Peyer's patch (tissue), 4 donors: ENCODE data around the gene FOXN4. TPM values are rescaled to one million over a fixed set of nuclear protein-coding genes. Genes with fewer than 3 reads are reported as not detected.

Source experiments
- DNase-seq, 3 donors: peaks; one replicate each; pipeline ENCODE4 v3.0.0-alpha.2; 2017 to 2019
- H3K27ac ChIP-seq, 4 donors: fragments of 200-600 bp; sonication (generic); one replicate each; pipeline ENCODE4 v1.5.1; 2016 to 2019
- H3K27me3 ChIP-seq, 2 donors: fragments of 200-600 bp; sonication (generic); one replicate each; pipeline ENCODE4 v1.5.1; 2019
- H3K36me3 ChIP-seq, 3 donors: fragments of 200-600 bp; sonication (generic); one replicate each; pipeline ENCODE4 v1.5.1; 2016 to 2019
- H3K4me1 ChIP-seq, 4 donors: fragments of 200-600 bp; sonication (generic); one replicate each; pipeline ENCODE4 v1.5.1; 2016 to 2019
- H3K4me3 ChIP-seq, 4 donors: fragments of 200-600 bp; sonication (generic); 1 replicate in 3 of 4; 2 replicates in 1 of 4; pipeline ENCODE4 v1.5.1; 2016 to 2019; ENCODE audit warnings: mild to moderate bottlenecking in 1 of 4
- H3K9me3 ChIP-seq, 4 donors: fragments of 200-600 bp; sonication (generic); one replicate each; pipeline ENCODE4 v1.5.1; 2016 to 2019; ENCODE audit warnings: mild to moderate bottlenecking in 1 of 4
- POLR2A ChIP-seq, 2 donors: fragments of 450-650 bp; IDR thresholded peaks; one replicate each; pipeline ENCODE4 v1.5.1; 2017; ENCODE audit warnings: antibody characterized with exemption in 2 of 2, mild to moderate bottlenecking in 2 of 2, moderate library complexity in 2 of 2
- total RNA-seq, 4 donors: library from RNA; depleted of rRNA; stranded (reverse); fragments of >200 nt; gene quantifications; one replicate each; pipeline ENCODE4 v1.1.0, GENCODE V29; 2016
- TF ChIP-seq, protein P1 (sequence below), 6 experiments: fragments of 450-650 bp in 4 of 6; fragments of 200-600 bp in 2 of 6; sonication (generic) in 1 of 6; IDR thresholded peaks; one replicate each; pipeline ENCODE4 v1.5.1; 2017 to 2019; ENCODE audit warnings: antibody characterized with exemption in 6 of 6, mild to moderate bottlenecking in 3 of 6, moderate library complexity in 1 of 6

Gene FOXN4
- total RNA-seq, 4 donors from 2014 or later, result not detected

DNA sequence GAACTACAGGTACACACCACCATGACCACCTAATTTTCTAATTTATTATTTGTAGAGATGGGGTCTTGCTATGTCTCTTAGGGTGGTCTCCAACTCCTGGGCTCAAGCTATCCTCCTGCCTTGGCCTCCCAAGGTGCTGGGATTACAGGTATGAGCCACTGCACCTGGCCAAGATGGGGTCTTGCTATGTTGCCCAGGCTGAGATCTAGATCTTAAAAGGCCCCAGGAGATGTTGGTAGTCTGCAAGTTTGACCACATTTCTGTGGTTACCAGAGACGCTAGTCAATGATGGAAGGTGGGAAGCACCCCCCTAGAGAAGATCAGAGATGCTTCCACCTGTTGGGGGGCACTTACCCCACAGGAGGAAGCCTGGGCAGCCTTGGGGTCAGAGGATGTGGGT lies 34.7 kb downstream of the FOXN4 start:
- no peaks in the 10 kb centered on the region for H3K9me3 ChIP-seq
- no peaks in the 10 kb centered on the region for H3K27me3 ChIP-seq
- H3K36me3 ChIP-seq, result no peaks in the 10 kb centered on the region
- peaks cover 0 to 10% (median 0%) of the 10 kb centered on the region in 4 donors for H3K4me1 ChIP-seq
- H3K27ac ChIP-seq, result no peak overlapping the region
- no peak for DNase-seq
- TF ChIP-seq, protein P1, sequence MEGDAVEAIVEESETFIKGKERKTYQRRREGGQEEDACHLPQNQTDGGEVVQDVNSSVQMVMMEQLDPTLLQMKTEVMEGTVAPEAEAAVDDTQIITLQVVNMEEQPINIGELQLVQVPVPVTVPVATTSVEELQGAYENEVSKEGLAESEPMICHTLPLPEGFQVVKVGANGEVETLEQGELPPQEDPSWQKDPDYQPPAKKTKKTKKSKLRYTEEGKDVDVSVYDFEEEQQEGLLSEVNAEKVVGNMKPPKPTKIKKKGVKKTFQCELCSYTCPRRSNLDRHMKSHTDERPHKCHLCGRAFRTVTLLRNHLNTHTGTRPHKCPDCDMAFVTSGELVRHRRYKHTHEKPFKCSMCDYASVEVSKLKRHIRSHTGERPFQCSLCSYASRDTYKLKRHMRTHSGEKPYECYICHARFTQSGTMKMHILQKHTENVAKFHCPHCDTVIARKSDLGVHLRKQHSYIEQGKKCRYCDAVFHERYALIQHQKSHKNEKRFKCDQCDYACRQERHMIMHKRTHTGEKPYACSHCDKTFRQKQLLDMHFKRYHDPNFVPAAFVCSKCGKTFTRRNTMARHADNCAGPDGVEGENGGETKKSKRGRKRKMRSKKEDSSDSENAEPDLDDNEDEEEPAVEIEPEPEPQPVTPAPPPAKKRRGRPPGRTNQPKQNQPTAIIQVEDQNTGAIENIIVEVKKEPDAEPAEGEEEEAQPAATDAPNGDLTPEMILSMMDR (IDR thresholded peaks at IDR 0.05), result no peak
- no peak for TF ChIP-seq POLR2A (IDR thresholded peaks at IDR 0.05)
- no peak overlapping the region for H3K4me3 ChIP-seq

DNA sequence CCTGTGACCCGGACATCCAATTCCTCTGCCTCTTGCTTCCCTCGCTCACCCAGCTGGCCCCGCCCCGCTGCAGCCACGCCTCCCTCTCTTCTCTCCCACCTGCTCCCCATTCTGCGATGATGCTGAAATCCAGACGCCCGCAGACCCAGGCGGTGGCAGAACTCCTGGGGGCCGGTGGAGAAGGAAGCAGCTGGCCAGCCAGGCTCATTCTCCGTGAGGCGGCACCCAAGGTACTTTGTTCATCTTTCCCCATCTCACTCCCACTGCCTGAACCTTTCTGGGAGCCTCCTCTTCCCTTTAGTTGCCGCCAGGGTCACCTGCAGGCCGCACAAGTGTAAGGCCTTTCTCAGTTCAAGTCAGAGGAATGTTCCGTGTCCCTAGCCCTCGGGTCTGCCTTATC lies 35.7 kb downstream of the FOXN4 start:
- H3K9me3 ChIP-seq, result no peaks in the 10 kb centered on the region
- no peak for DNase-seq
- peaks cover 0 to 2% (median 0%) of the 10 kb centered on the region in 3 donors for H3K36me3 ChIP-seq
- H3K4me3 ChIP-seq, result no peak overlapping the region
- H3K4me1 ChIP-seq, result peaks cover 0 to 3% (median 0%) of the 10 kb centered on the region in 4 donors
- no peaks in the 10 kb centered on the region for H3K27me3 ChIP-seq
- H3K27ac ChIP-seq, result no peak overlapping the region
- TF ChIP-seq, protein P1 (IDR thresholded peaks at IDR 0.05), result no peak
- TF ChIP-seq POLR2A (IDR thresholded peaks at IDR 0.05), result no peak

DNA sequence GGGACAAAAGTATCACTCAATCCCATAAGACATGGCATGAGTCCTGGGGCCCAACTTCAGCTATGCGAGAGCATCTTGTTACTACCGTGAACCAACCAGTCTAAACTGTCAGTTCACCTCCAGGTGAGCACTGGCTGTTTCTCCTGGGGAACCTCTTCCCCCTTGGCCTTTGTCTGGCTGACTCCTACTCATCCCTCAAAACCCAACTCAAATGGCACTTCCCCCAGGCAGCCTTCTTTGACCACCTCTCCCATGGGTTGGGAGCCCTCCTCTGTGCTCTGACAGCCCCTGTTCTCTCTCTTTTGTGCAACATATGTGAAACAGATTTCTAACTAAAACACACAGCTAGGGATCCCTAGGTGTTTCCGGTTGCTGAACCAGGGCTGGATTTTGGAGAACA lies 37.7 kb downstream of the FOXN4 start:
- Histone ChIP-seq H3K27me3 (no peaks in the 10 kb centered on the region), H3K9me3 (no peaks in the 10 kb centered on the region), H3K36me3 (peaks cover 0 to 21% (median 0%) of the 10 kb centered on the region in 3 donors), H3K4me1 (no peaks in the 10 kb centered on the region), H3K4me3 (no peak overlapping the region), H3K27ac (no peak overlapping the region)
- TF ChIP-seq POLR2A (IDR thresholded peaks at IDR 0.05), result no peak
- TF ChIP-seq, protein P1 (IDR thresholded peaks at IDR 0.05), result no peak
- DNase-seq, result no peak

GRCh38 chr12:109270494-109270893 lies 38.6 kb downstream of the FOXN4 start:
- Histone ChIP-seq H3K4me1 (no peaks in the 10 kb centered on the region), H3K9me3 (no peaks in the 10 kb centered on the region), H3K36me3 (peaks cover 0 to 30% (median 0%) of the 10 kb centered on the region in 3 donors), H3K27me3 (no peaks in the 10 kb centered on the region), H3K27ac (no peak overlapping the region), H3K4me3 (no peak overlapping the region)
- no peak for DNase-seq
- TF ChIP-seq, protein P1 (IDR thresholded peaks at IDR 0.05), result no peak
- no peak for TF ChIP-seq POLR2A (IDR thresholded peaks at IDR 0.05)

DNA sequence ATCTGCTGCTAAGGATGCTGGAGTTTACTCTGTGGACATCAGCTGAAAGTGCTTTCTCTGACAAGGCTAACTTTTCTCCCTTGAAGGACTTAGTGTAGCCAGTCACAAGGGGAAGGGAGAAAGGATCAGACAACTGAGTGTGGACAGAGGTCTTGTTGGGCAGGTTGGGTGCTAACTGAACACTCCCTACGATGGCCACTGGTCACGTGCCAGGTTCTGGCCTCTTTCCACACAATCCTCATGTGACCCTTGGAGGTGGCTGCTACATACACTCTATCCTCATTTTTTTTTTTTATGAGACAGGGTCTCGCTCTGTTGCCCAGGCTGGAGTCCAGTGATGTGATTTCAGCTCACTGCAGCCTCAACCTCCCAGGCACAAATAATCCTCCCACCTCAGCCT lies 39.7 kb downstream of the FOXN4 start:
- no peaks in the 10 kb centered on the region for H3K4me1 ChIP-seq
- H3K36me3 ChIP-seq, result peaks cover 0 to 40% (median 0%) of the 10 kb centered on the region in 3 donors
- no peak for DNase-seq
- H3K4me3 ChIP-seq, result no peak overlapping the region
- TF ChIP-seq POLR2A (IDR thresholded peaks at IDR 0.05), result no peak
- TF ChIP-seq, protein P1 (IDR thresholded peaks at IDR 0.05), result no peak
- no peaks in the 10 kb centered on the region for H3K27me3 ChIP-seq
- H3K27ac ChIP-seq, result no peak overlapping the region
- H3K9me3 ChIP-seq, result no peaks in the 10 kb centered on the region

DNA sequence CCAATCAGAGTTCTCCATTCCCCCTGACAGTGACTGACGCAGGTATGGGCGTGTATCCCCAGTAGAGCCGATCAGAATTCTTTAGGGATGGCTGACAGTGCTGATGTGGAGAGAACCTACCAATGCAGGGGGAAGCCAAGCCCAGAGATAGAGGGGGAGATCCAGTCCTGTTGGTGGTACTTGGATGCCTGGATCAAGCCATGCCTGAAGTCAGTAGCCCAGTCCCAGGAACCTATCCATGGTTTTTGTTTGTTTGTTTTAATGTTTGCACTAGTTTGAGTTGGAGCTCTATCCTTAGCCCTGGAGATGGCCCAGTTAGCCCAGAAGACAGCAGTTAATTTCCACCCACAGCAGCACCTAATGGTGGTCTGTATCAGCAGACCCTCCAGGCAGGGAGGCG lies 40.2 kb downstream of the FOXN4 start:
- DNase-seq, result no peak
- Histone ChIP-seq H3K27ac (no peak overlapping the region), H3K4me1 (no peaks in the 10 kb centered on the region), H3K9me3 (no peaks in the 10 kb centered on the region), H3K36me3 (peaks cover 0 to 45% (median 0%) of the 10 kb centered on the region in 3 donors), H3K27me3 (no peaks in the 10 kb centered on the region), H3K4me3 (no peak overlapping the region)
- TF ChIP-seq POLR2A (IDR thresholded peaks at IDR 0.05), result no peak
